Pancreas (tissue), 10 donors: Measurements from ENCODE around the gene ALDH9A1. TPM values are rescaled to one million over a fixed set of nuclear protein-coding genes. Genes with fewer than 3 reads are reported as not detected.
"Not testable (repeated sequence)": the region's sequence is repeated elsewhere in the genome, so short reads cannot be mapped to it uniquely, and the experiment has no call there.

Source experiments
- ATAC-seq, 4 donors: fragments of 200-7000 bp; cut with Tn5 transposase; one replicate each; pipeline versions ENCODE4 v1.8.0 to v1.9.1; 2020; ENCODE audit warnings: mild to moderate bottlenecking in 4 of 4, moderate library complexity in 4 of 4
- DNase-seq, 6 donors: peaks; one replicate each; pipeline ENCODE4 v3.0.0-alpha.2; 2020
- FAIRE-seq: peaks from 2 replicates; lab custom pipeline; 2012; peaks lifted over from hg19 to GRCh38; lab: Jason Lieb, UNC
- H3K27ac ChIP-seq, 4 donors: fragments of 200-600 bp; sonication (generic); 1 replicate in 3 of 4; 2 replicates in 1 of 4; pipeline versions ENCODE4 v1.5.0 to v1.8.0; 2020
- H3K27me3 ChIP-seq, 4 donors: fragments of 200-600 bp; one replicate each; pipeline ENCODE4 v1.8.0; 2021
- H3K36me3 ChIP-seq, 3 donors: fragments of 200-600 bp; sonication (generic) in 1 of 3; one replicate each; pipeline versions ENCODE4 v1.5.0 to v1.8.0; 2020 to 2021
- H3K4me1 ChIP-seq, 3 donors: fragments of 200-600 bp; one replicate each; pipeline ENCODE4 v1.8.0; 2021
- H3K4me3 ChIP-seq, 4 donors: fragments of 200-600 bp; sonication (generic) in 2 of 4; one replicate each; pipeline versions ENCODE4 v1.5.0 to v1.8.0; 2020 to 2021
- H3K9me3 ChIP-seq, 4 donors: fragments of 200-600 bp; one replicate each; pipeline ENCODE4 v1.8.0; 2021
- WGBS, 2 donors: extraction: QIAGEN DNeasy Blood & Tissue Kit; methylation state at CpG; one replicate each; pipeline ENCODE4 v1.1.7; 2013; 5-methylcytosine and 5-hydroxymethylcytosine counted together
- intact Hi-C, 3 donors: fragments of 100-400 bp; cut with DNase I; formaldehyde crosslinking; loops; one replicate each; pipeline versions ENCODE4 v1.11.1 to v1.14.2; 2022
- polyA plus RNA-seq, 2 donors: library from polyadenylated mRNA; stranded (reverse); fragments of 200-250 nt; gene quantifications; one replicate each; pipeline ENCODE4 v1.2.3, GENCODE V29; 2013
- total RNA-seq, 6 donors: library from RNA; stranded (reverse); fragmentation: NEBNext Ultra II Directional in 4 of 6; extraction: Animal tissue kit (Norgen Biotek cat#: 25700) in 4 of 6; gene quantifications; one replicate each; pipeline versions ENCODE4 v1.2.1 to v1.2.4, GENCODE V29; 2021 to 2023
- TF ChIP-seq, protein P1 (sequence below), 4 donors: fragments of 200-600 bp; sonication (generic) in 3 of 4; IDR thresholded peaks; one replicate each; pipeline versions ENCODE4 v1.5.0 to v1.8.0; 2021; ENCODE audit warnings: antibody characterized with exemption in 4 of 4
- donor health status: healthy with polysubstance abuse.
- donor health status: DM: no; HTN: no; CAD: no; lungs with moderate emphysema.
- donor health status: DM: no; HTN: no; CAD: no.
- donor health status: control.
- donor health status: control.
- donor health status: Bipolar disorder and iron deficiency.
- donor health status: DM: yes; HTN: yes; CAD: no.
- donor health status: DM: no; HTN: no; CAD: no.
- donor health status: DM: no; HTN: no; CAD: no.
- donor health status: DM: yes; HTN: yes; CAD: no.

ALDH9A1 gene
- total and polyA plus RNA-seq, 8 donors, result 13.1 to 37.6 (median 23.1) TPM

DNA sequence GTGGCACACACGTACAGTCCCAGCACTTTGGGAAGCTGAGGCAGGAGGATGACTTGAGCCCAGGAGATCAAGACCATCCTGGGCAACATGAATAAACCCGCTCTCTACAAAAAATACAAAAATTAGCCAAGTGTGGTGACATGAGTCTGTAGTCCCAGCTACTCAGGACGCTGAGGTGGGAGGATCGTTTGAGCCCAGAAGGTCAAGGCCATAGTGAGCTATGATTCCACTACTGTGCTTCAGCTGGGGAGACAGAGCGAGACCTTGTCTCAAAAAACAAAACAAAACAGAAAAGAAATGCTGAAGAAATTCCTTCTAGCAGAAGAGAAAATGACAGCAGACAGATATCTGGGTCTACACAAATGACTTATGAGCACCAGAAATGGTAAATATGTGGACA, 10.3 kb downstream of the ALDH9A1 start:
- Histone ChIP-seq H3K27ac (no peak overlapping the region), H3K4me1 (peaks cover 0 to 2% (median 0%) of the 10 kb centered on the region in 3 donors), H3K4me3 (no peak overlapping the region), H3K36me3 (no peaks in the 10 kb centered on the region), H3K9me3 (no peaks in the 10 kb centered on the region), H3K27me3 (no peaks in the 10 kb centered on the region)
- no peak for FAIRE-seq
- no peak for ATAC-seq
- intact Hi-C loops, result no loop called here
- DNase-seq, result no peak
- WGBS, 2 donors, result 85% methylated on average over 5 of the region's 5 CpGs
- TF ChIP-seq, protein P1, sequence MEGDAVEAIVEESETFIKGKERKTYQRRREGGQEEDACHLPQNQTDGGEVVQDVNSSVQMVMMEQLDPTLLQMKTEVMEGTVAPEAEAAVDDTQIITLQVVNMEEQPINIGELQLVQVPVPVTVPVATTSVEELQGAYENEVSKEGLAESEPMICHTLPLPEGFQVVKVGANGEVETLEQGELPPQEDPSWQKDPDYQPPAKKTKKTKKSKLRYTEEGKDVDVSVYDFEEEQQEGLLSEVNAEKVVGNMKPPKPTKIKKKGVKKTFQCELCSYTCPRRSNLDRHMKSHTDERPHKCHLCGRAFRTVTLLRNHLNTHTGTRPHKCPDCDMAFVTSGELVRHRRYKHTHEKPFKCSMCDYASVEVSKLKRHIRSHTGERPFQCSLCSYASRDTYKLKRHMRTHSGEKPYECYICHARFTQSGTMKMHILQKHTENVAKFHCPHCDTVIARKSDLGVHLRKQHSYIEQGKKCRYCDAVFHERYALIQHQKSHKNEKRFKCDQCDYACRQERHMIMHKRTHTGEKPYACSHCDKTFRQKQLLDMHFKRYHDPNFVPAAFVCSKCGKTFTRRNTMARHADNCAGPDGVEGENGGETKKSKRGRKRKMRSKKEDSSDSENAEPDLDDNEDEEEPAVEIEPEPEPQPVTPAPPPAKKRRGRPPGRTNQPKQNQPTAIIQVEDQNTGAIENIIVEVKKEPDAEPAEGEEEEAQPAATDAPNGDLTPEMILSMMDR (IDR thresholded peaks at IDR 0.05), result no peak

DNA sequence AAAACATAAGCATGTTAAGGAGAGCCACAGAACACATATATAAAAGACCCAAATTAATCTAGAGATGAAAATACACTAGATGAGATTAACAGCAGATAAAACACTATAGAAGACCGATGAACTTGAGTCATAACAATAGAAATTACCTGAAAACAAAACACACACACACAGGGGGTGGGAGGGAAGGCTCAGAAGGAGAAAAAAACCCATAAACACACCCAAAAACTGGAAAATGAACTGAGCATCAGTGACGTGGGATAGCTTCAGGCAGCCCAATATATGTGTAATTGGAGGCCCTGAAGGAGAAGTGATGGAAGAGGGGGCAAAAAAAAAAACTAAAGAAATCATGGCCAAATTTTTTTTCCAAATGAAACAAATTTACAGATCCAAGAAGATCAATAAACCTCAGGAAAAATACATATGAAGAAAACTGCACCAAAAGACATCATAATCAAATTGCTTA, 11.4 kb downstream of the ALDH9A1 start:
- Histone ChIP-seq H3K9me3 (no peaks in the 10 kb centered on the region), H3K4me1 (peaks cover 0 to 2% (median 0%) of the 10 kb centered on the region in 3 donors), H3K27ac (no peak overlapping the region), H3K4me3 (no peak overlapping the region), H3K27me3 (no peaks in the 10 kb centered on the region), H3K36me3 (peaks cover 0 to 6% (median 0%) of the 10 kb centered on the region in 3 donors)
- DNase-seq (no peak), ATAC-seq (no peak), FAIRE-seq (no peak)
- TF ChIP-seq, protein P1 (IDR thresholded peaks at IDR 0.05), result no peak
- intact Hi-C loops, result no loop called here
- 92 to 100% methylated on average over 2 of the region's 2 CpGs for WGBS, 2 donors

DNA sequence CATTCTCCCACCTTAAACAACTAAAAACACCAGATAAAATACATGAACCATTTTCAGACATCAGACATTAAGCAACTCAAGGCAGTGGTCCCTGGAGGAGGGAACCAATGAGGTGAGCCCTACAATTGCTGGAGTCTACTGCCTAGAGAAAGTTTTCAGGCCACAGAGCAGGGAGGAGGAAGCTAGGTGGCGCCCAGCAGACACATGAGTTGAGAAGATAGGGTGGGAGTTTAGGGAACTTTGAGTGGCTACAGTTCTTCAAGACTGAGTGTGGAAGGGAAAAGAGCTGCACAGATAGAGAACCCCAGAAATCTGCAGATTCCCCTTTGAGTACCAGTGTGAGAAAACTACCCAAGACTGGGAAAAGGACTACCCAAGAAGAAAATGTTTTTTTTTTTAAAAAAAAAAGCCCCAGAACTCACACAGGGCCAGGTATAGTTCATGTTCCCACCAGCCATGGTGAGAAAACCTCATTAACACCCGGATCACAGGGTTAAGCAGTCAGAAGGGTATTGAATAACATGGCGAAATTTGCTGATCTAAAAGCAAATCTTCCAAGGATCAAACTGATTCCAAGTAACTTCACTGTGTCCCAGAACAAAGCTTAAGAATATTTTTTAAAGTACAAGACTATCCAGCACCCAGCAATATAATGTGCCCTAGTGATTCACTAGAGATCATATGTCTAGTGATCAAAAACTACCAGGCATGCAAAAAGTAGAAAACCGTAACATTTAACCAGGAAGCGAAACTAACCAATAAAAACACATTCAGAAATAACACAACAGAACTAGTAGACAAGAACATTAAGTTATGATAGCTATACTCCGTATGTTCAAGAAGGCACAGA, 12.0 kb downstream of the ALDH9A1 start:
- FAIRE-seq (no peak), ATAC-seq (peak in 1 of 4 donors; percentile 26)

DNA sequence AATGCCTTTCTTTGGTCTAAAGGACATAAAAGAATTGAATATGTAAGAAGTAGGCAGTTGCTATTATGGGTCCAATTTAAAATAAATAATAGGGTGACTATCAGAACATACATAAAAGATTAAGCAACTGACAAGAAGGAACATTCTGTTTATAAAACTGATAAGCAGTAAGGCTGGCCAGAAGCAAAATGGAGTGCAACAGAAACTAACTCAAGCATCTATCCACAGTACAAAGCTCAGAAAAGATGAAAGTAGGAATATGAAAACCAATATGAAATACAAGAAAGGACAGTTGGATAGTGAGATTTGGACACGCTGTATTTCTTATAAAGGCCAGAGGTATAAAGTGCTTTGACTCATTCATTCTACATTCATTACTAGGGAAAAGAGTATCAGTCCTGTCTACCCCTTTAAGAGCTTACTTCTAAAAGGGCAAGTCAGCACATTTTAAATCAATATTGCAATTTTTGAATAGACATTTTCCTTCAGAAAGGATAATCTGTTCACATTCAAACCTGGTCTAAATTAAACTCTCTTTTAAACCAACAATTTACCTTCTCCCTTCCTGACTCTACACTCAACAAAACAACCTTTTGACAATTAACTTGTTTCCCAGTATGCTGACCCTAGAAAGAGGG, 14.4 kb downstream of the ALDH9A1 start:
- FAIRE-seq, result no peak
- intact Hi-C loops, result no loop called here
- no peaks in the 10 kb centered on the region for H3K27me3 ChIP-seq
- 0 to 45% methylated on average over 1 of the region's 1 CpG for WGBS, 2 donors
- no peaks in the 10 kb centered on the region for H3K9me3 ChIP-seq
- peaks cover 0 to 30% (median 0%) of the 10 kb centered on the region in 3 donors for H3K36me3 ChIP-seq
- TF ChIP-seq, protein P1 (IDR thresholded peaks at IDR 0.05), result no peak
- ATAC-seq, result no peak
- DNase-seq, result no peak
- no peak overlapping the region for H3K4me3 ChIP-seq
- peaks cover 0 to 2% (median 0%) of the 10 kb centered on the region in 3 donors for H3K4me1 ChIP-seq
- no peak overlapping the region for H3K27ac ChIP-seq

More for the DNA sequence above, 12.0 kb downstream of the ALDH9A1 start:
- Histone ChIP-seq H3K4me3 (no peak overlapping the region), H3K36me3 (peaks cover 0 to 13% (median 0%) of the 10 kb centered on the region in 3 donors), H3K27ac (no peak overlapping the region), H3K27me3 (no peaks in the 10 kb centered on the region), H3K4me1 (peaks cover 0 to 2% (median 0%) of the 10 kb centered on the region in 3 donors), H3K9me3 (no peaks in the 10 kb centered on the region)
- WGBS, 2 donors, result 86 to 89% methylated on average over 6 of the region's 6 CpGs
- intact Hi-C loops, result no loop called here
- TF ChIP-seq, protein P1 (IDR thresholded peaks at IDR 0.05), result no peak
- DNase-seq, result no peak

DNA sequence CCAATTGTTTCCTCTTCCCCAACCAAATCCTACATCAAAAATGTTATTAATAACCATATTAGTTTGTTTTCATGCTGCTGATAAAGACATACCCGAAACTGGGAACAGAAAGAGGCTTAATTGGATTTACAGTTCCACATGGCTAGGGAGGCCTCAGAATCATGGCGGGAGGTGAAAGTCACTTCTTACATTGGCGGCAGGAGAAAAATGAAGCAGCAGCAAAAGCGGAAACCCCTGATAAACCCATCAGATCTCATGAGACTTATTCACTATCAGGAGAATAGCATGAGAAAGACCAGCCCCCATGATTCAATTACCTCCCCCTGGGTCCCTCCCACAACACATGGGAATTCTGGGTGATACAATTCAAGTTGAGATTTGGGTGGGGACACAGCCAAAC, 17.6 kb downstream of the ALDH9A1 start:
- H3K9me3 ChIP-seq, H3K4me3 ChIP-seq, ATAC-seq, H3K4me1 ChIP-seq, H3K27me3 ChIP-seq, FAIRE-seq, intact Hi-C loops, H3K27ac ChIP-seq, DNase-seq: not testable (repeated sequence)
- peaks cover 0 to 41% (median 0%) of the 10 kb centered on the region in 3 donors for H3K36me3 ChIP-seq
- WGBS, 2 donors, result 97 to 98% methylated on average over 4 of the region's 4 CpGs
